Left ventricle myocardium inferior (tissue), 1 donor: ENCODE data around the gene NAIF1. TPM values are rescaled to one million over a fixed set of nuclear protein-coding genes. Genes with fewer than 3 reads are reported as not detected.
"Not testable (repeated sequence)": the region's sequence is repeated elsewhere in the genome, so short reads cannot be mapped to it uniquely, and the experiment has no call there.

Experiments
- DNase-seq: peaks from one replicate; pipeline ENCODE4 v3.0.0-alpha.2; 2020
- H3K27ac ChIP-seq: fragments of 200-600 bp; replicated peaks from 2 replicates; pipeline ENCODE4 v1.8.0; 2021
- H3K27me3 ChIP-seq: fragments of 200-600 bp; 2 replicates; pipeline ENCODE4 v1.8.0; 2021; ENCODE audit warnings: low read depth
- H3K36me3 ChIP-seq: fragments of 200-600 bp; 2 replicates; pipeline ENCODE4 v1.8.0; 2021
- H3K4me1 ChIP-seq: fragments of 200-600 bp; 2 replicates; pipeline ENCODE4 v1.8.0; 2021
- H3K4me3 ChIP-seq: fragments of 200-600 bp; 2 replicates; pipeline ENCODE4 v1.8.0; 2021; ENCODE audit warnings: mild to moderate bottlenecking, moderate library complexity
- H3K9me3 ChIP-seq: fragments of 200-600 bp; replicated peaks from 2 replicates; pipeline ENCODE4 v1.8.0; 2021
- CTCF ChIP-seq: fragments of 200-600 bp; IDR thresholded peaks from 2 replicates; pipeline ENCODE4 v1.8.0; 2021; ENCODE audit warnings: antibody characterized with exemption, mild to moderate bottlenecking, borderline replicate concordance
- intact Hi-C: fragments of 100-400 bp; cut with micrococcal nuclease; formaldehyde crosslinking; loops from one replicate; pipeline ENCODE4 v1.11.0; 2022
- total RNA-seq: library from RNA; stranded (reverse); fragmentation: NEBNext Ultra II Directional; extraction: Animal tissue kit (Norgen Biotek cat#: 25700); gene quantifications from one replicate; pipeline ENCODE4 v1.2.1, GENCODE V29; 2021
- donor health status: DM: no; HTN: yes; CAD: no; lungs with severe emphysema.

The NAIF1 gene
- total RNA-seq, 1 donor from 2014 or later: 7.9 TPM

DNA sequence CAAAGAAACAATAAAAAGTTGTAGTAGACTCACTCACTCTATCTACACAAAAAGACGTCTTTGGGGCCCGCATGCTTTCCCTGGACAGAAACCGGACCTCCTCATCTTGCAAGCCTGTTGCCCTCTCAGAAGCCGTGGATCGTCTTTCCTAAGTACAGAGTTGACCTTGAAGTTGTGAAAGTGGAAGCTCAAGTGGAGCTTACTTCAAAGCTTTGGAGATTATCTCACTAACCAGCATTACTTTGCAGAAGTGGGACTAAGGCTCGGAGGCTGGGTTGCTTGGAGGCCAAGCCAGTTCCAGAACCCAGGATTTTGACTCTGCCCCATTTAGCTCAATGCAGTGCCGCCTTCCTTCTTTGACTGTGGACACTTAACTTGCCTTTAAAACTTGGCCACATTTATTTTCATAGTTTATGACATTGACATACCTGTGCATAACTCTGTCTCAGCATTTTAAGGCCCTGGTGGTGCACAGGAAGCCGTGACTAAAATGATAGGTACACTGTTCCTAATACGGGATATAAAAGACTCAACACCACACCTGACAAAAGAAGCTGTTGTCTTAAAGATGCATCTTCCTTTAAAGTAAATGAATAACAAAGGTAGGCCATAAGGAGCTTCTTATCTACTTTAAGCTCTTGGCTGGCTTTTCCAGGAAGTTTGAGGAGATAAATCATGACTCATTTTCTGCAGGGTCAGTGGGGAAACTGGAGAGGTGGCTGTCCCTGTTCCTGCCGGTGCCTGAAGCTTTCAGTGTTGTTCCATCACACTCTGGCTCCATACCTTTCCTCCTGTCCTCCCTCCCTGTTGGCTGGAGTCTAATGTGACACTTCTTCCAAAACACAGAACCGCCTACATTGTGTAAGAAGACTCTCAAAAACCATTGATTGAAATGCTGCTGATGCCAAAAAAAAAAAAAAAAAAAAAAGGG is 11.6 kb upstream of the NAIF1 start:
- no peak overlapping the region for H3K4me3 ChIP-seq
- H3K27ac ChIP-seq: peak overlapping the region; percentile 8
- H3K9me3 ChIP-seq: no peaks in the 10 kb centered on the region
- TF ChIP-seq CTCF: no peak
- DNase-seq: no peak
- no peaks in the 10 kb centered on the region for H3K36me3 ChIP-seq
- no peaks in the 10 kb centered on the region for H3K27me3 ChIP-seq
- intact Hi-C loops: no loop called here
- H3K4me1 ChIP-seq: peaks cover 59% of the 10 kb centered on the region

- peaks cover 66% of the 10 kb centered on the region for H3K4me1 ChIP-seq
Observed at GRCh38 chr9:128077847-128078503, 10.9 kb upstream of the NAIF1 start.

GRCh38 chr9:128073253-128073886 is 6.2 kb upstream of the NAIF1 start:
- peak overlapping the region; percentile 20 for H3K4me3 ChIP-seq
- H3K4me1 ChIP-seq: peaks cover 68% of the 10 kb centered on the region
- no peak for DNase-seq

More at GRCh38 chr9:128077847-128078503, 10.9 kb upstream of the NAIF1 start:
- Histone ChIP-seq H3K36me3 (no peaks in the 10 kb centered on the region), H3K9me3 (no peaks in the 10 kb centered on the region), H3K27ac (peak overlapping the region; percentile 8), H3K27me3 (no peaks in the 10 kb centered on the region), H3K4me3 (no peak overlapping the region)
- DNase-seq: no peak
- intact Hi-C loops: no loop called here
- no peak for TF ChIP-seq CTCF

DNA sequence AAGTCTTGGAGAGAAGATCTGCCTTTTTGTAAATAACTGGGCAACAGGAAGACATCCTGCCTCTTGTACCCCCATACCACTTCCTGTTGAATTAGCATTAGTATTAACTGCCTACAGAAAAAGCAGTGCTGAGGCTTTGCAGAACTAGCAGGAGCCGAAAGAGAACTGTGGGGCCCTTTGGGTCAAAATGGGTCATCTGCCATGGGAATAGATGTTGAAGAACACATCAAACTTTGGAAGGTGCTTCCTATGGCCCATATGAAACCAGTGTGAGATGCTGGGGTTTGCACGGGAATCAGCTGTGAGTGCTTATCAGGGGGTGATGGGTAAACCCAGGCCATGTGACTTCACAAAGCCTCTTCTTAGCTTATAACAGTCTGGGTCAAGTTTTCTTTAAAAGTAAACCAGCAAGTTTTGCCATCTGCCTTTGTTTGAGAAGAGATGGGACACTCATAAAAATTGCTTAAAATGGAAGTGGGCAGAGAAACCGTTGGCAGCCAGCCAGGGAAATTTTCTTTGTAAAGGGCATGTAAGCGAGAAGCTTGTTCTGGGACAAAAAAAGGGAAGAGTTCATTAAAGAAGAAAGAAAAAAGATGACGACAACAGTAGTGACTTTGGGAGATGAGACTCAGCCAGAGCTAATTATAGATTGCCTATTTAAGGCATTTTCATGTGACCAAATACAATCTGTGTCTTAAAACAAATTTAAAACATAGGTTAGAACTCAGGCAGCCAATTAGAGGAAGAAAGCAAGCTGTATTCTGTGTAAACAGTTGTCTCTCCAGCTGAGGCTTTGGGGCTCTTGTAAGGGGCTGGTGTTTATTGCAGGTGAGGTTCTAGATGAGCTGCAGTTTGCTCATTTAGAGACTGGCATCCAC is 5.3 kb upstream of the NAIF1 start:
- peak; percentile 69 for DNase-seq
- Histone ChIP-seq H3K36me3 (no peaks in the 10 kb centered on the region), H3K27me3 (no peaks in the 10 kb centered on the region), H3K27ac (peak overlapping the region; percentile 82), H3K9me3 (no peaks in the 10 kb centered on the region), H3K4me3 (peak overlapping the region; percentile 20), H3K4me1 (peaks cover 64% of the 10 kb centered on the region)
- intact Hi-C loops: no loop called here
- TF ChIP-seq CTCF: no peak

More at GRCh38 chr9:128073253-128073886, 6.2 kb upstream of the NAIF1 start:
- H3K27ac ChIP-seq: peak overlapping the region; percentile 82
- H3K9me3 ChIP-seq: no peaks in the 10 kb centered on the region
- TF ChIP-seq CTCF: no peak
- H3K27me3 ChIP-seq: no peaks in the 10 kb centered on the region
- no peaks in the 10 kb centered on the region for H3K36me3 ChIP-seq
- intact Hi-C loops: no loop called here

GRCh38 chr9:128071475-128071874 is 4.4 kb upstream of the NAIF1 start:
- peak overlapping the region; percentile 82 for H3K27ac ChIP-seq
- H3K27me3 ChIP-seq, H3K36me3 ChIP-seq, DNase-seq, H3K4me3 ChIP-seq, intact Hi-C loops, H3K9me3 ChIP-seq: not testable (repeated sequence)
- peaks cover 69% of the 10 kb centered on the region for H3K4me1 ChIP-seq
